SK-N-MC (cell line): Measurements from ENCODE around the gene TACSTD2.

Source experiments
- EZH2 ChIP-seq: fragments of 200-600 bp; sonication (generic); IDR thresholded peaks from one replicate; pipeline ENCODE4 v1.6.1; 2017; ENCODE audit warnings: antibody characterized with exemption
- FOXP2 ChIP-seq: optimal IDR thresholded peaks from 2 replicates; pipeline ENCODE3; 2011; ENCODE audit warnings: mild to moderate bottlenecking, moderate library complexity; ENCODE audit not compliant: insufficient read depth; ENCODE audit errors: extremely low read length, control extremely low read depth
- POLR2AphosphoS5 ChIP-seq: IDR thresholded peaks from 2 replicates; pipeline ENCODE4 v1.6.1; 2012; ENCODE audit warnings: mild to moderate bottlenecking, low read depth, low read length, borderline replicate concordance

DNA sequence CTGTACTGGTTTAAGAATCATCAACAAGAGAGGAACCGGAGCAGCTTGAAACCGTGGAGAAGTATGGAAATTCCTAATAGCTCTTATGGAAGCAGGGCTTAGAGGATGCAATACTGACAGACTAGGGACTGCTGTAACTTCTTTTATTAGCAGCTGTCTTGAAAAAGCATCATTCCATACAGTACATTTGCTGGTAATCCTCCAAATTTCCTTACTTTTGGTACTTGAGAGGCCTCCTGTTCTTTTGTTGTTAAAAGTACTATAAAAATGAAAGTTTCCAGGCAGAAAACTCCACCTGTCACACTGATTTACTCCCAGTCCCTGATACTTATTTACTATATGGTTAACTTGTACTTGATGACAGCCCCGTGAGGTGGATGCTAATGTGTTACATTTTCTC lies 38.2 kb downstream of the TACSTD2 start:
- TF ChIP-seq EZH2 (no peak), POLR2AphosphoS5 (no peak), FOXP2 (no peak)
